Transverse colon (tissue), 4 donors: Measurements from ENCODE around the gene SDS. TPM values are rescaled to one million over a fixed set of nuclear protein-coding genes. Genes with fewer than 3 reads are reported as not detected.

Experiments used
- DNase-seq: peaks from one replicate; pipeline ENCODE4 v3.0.0-alpha.2; 2019
- H3K27ac ChIP-seq, 4 donors: fragments of 200-600 bp; sonication (generic); 2 replicates each; pipeline ENCODE4 v1.5.1; 2016 to 2018; ENCODE audit warnings: inconsistent platforms in 4 of 4
- H3K27me3 ChIP-seq: fragments of 200-600 bp; sonication (generic); 2 replicates; pipeline ENCODE4 v1.5.1; 2017; ENCODE audit warnings: inconsistent platforms
- H3K36me3 ChIP-seq, 4 donors: fragments of 200-600 bp; sonication (generic); 2 replicates each; pipeline ENCODE4 v1.5.1; 2017 to 2019; ENCODE audit warnings: inconsistent platforms in 4 of 4
- H3K4me1 ChIP-seq, 4 donors: fragments of 200-600 bp; sonication (generic); 2 replicates each; pipeline ENCODE4 v1.5.1; 2017 to 2020; ENCODE audit warnings: inconsistent platforms in 4 of 4
- H3K4me3 ChIP-seq, 4 donors: fragments of 200-600 bp; sonication (generic); 1 replicate in 1 of 4; 2 replicates in 3 of 4; pipeline versions ENCODE4 v1.5.1 to v1.6.1; 2017 to 2019; ENCODE audit warnings: inconsistent platforms in 4 of 4
- H3K9me3 ChIP-seq, 2 donors: fragments of 200-600 bp; sonication (generic); 2 replicates each; pipeline ENCODE4 v1.5.1; 2017 to 2019; ENCODE audit warnings: inconsistent platforms in 2 of 2
- CTCF ChIP-seq, 5 experiments: fragments of 200-600 bp in 3 of 5; fragments of 450-650 bp in 2 of 5; sonication (generic) in 3 of 5; IDR thresholded peaks; 1 replicate in 2 of 5; 2 replicates in 3 of 5; pipeline ENCODE4 v1.5.1; 2016 to 2017; ENCODE audit warnings: antibody characterized with exemption in 5 of 5, inconsistent platforms in 3 of 5, mild to moderate bottlenecking in 2 of 5, moderate library complexity in 1 of 5
- EP300 ChIP-seq: sonication (generic); formaldehyde crosslinking; IDR thresholded peaks from one replicate; pipeline ENCODE4 v1.6.1; 2017; ENCODE audit warnings: antibody characterized with exemption, low read depth
- POLR2A ChIP-seq: fragments of 450-650 bp; IDR thresholded peaks from one replicate; pipeline ENCODE4 v1.6.1; 2016; ENCODE audit warnings: antibody characterized with exemption, mild to moderate bottlenecking, moderate library complexity
- POLR2AphosphoS5 ChIP-seq, 3 donors: sonication (generic); formaldehyde crosslinking; IDR thresholded peaks; one replicate each; pipeline ENCODE4 v1.6.1; 2016; ENCODE audit warnings: antibody characterized with exemption in 3 of 3
- WGBS, 2 donors: methylation state at CpG; one replicate each; pipeline ENCODE4 v1.1.5; 2018; ENCODE audit warnings: low coverage in 1 of 2; 5-methylcytosine and 5-hydroxymethylcytosine counted together
- in situ Hi-C, 4 donors: fragments of 200-750 bp; cut with MboI; loops; one replicate each; pipeline versions ENCODE4 v1.15.0 to v1.15.1; 2017; ENCODE audit warnings: low sequenced_read_pairs in 3 of 4, low pct_ligation_motif_present in 1 of 4, low pct_unique_long_range_greater_than_20kb in 1 of 4
- intact Hi-C: fragments of 100-400 bp; cut with DNase I; formaldehyde crosslinking; loops from one replicate; pipeline ENCODE4 v1.15.1; 2023; ENCODE audit warnings: low total_unique reads
- total RNA-seq, 4 donors: library from RNA; depleted of rRNA; stranded (reverse); fragments of >200 nt; gene quantifications; one replicate each; pipeline ENCODE4 v1.1.0, GENCODE V29; 2016

SDS gene
- total RNA-seq, 4 donors from 2014 or later: 1.2 to 7.1 (median 5.7) TPM; not detected in 1

DNA sequence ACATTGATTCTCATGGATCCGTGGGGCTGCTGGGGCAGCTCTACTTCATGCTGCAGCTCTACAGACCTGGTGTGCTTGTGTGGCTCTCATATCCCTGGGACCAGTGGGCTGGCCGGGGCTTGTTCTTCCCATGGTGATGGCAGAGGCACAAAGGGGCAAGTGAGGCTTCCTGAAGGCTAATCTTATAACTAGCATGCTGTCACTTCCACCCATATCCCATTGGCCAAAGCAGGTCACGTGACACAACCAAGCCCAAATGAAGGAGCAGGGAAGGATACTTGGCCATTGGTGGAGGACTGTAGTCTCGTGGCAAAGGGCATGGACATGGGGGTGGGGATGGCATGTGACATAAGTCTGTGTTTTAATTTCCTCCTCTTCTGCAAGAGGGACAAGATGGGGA is 35.4 kb downstream of the SDS start:
- intact Hi-C loops: loop anchor here (10.0 kb wide), 1 partner anchor 174 kb away; no protein-coding TSS in a partner anchor
- H3K36me3 ChIP-seq: no peaks in the 10 kb centered on the region

DNA sequence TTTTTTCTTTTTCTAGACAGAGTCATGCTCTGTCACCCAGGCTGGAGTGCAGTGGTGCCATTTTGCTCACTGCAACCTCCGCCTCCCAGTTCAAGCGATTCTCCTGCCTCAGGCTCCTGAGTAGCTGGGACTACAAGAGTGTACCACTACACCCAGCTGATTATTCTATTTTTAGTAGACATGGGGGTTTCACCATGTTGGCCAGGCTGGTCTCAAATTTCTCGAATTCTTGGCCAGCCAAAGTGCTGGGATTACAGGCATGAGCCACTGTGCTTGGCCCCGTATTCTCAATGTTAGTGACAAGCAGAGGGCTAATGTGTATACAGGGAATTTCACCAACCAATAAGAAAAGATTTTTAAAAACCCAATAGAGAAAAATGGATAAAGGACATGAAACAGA is 36.9 kb downstream of the SDS start:
- intact Hi-C loops (loop anchor here (10.0 kb wide), 1 partner anchor 172 kb away; no protein-coding TSS in a partner anchor), in situ Hi-C loops (no loop called here)
- WGBS, 2 donors: 93% methylated on average over 4 of the region's 4 CpGs; no CpG with 5 or more reads in 1 of the 2 donors
- no peak overlapping the region for H3K4me3 ChIP-seq
- H3K9me3 ChIP-seq: no peaks in the 10 kb centered on the region
- no peak overlapping the region for H3K27ac ChIP-seq
- no peaks in the 10 kb centered on the region for H3K27me3 ChIP-seq
- no peaks in the 10 kb centered on the region for H3K36me3 ChIP-seq
- H3K4me1 ChIP-seq: no peaks in the 10 kb centered on the region
- DNase-seq: no peak
- no peak for TF ChIP-seq POLR2AphosphoS5 (IDR thresholded peaks at IDR 0.05)
- no peak for TF ChIP-seq POLR2A
- no peak for TF ChIP-seq EP300
- TF ChIP-seq CTCF (IDR thresholded peaks at IDR 0.05): no peak

More for the DNA sequence above, 35.4 kb downstream of the SDS start:
- DNase-seq: no peak
- no peaks in the 10 kb centered on the region for H3K4me1 ChIP-seq
- 80 to 94% methylated on average over 1 to 4 of the region's 4 CpGs for WGBS, 2 donors
- no peak overlapping the region for H3K4me3 ChIP-seq
- no peak overlapping the region for H3K27ac ChIP-seq
- in situ Hi-C loops: no loop called here
- no peaks in the 10 kb centered on the region for H3K9me3 ChIP-seq
- H3K27me3 ChIP-seq: no peaks in the 10 kb centered on the region
- TF ChIP-seq POLR2AphosphoS5 (IDR thresholded peaks at IDR 0.05): no peak
- no peak for TF ChIP-seq CTCF (IDR thresholded peaks at IDR 0.05)
- no peak for TF ChIP-seq POLR2A
- TF ChIP-seq EP300: no peak

DNA sequence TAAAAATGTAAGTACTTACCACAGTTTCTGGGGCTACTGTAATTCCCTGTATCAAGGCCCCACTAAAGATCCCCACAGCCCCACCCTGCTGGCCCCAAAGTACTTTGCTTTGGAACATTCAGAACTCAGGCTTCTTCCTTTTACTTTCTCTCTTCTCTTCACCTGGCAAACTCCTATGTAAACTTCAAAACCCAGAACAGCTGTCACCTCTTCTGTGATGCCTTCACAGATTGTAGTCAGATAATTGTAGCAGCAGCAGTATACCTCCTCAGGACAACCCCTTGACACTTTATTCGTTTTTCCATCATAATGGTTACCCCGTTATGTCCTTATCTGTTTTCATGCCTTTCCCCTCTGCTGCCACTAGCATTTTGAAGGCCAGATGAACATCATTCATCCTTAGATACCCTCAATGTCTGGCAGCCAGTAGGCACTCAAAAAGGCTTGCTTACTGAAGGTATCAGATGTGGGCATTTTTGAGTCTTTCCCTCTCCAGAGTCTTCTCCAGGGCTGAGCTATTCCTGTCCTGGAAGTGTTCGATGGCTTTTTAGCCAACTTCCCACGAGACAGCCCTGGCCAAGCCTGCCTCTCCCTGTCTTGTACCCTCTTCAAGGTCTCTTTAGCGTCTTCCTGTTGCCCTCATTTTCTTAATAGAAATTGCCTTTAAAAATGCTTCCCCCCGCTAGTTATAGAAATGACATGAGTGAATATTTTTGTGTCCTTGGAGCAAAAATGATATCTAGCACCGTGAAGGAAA is 37.9 kb downstream of the SDS start:
- Histone ChIP-seq H3K27ac (no peak overlapping the region), H3K9me3 (no peaks in the 10 kb centered on the region), H3K27me3 (no peaks in the 10 kb centered on the region), H3K4me1 (no peaks in the 10 kb centered on the region), H3K4me3 (no peak overlapping the region), H3K36me3 (no peaks in the 10 kb centered on the region)
- in situ Hi-C loops (no loop called here), intact Hi-C loops (loop anchor here (10.0 kb wide), 1 partner anchor 171 kb away; no protein-coding TSS in a partner anchor)
- no peak for TF ChIP-seq POLR2A
- no peak for TF ChIP-seq EP300
- no peak for TF ChIP-seq CTCF (IDR thresholded peaks at IDR 0.05)
- no peak for TF ChIP-seq POLR2AphosphoS5 (IDR thresholded peaks at IDR 0.05)
- DNase-seq: no peak
- WGBS, 2 donors: 89 to 95% methylated on average over 7 of the region's 7 CpGs

GRCh38 chr12:113364698-113365097 is 39.0 kb downstream of the SDS start:
- Histone ChIP-seq H3K27ac (no peak overlapping the region), H3K4me3 (no peak overlapping the region), H3K36me3 (no peaks in the 10 kb centered on the region), H3K4me1 (peaks cover 0 to 6% (median 2%) of the 10 kb centered on the region in 4 donors), H3K27me3 (no peaks in the 10 kb centered on the region), H3K9me3 (no peaks in the 10 kb centered on the region)
- no peak for TF ChIP-seq EP300
- TF ChIP-seq POLR2AphosphoS5 (IDR thresholded peaks at IDR 0.05): no peak
- TF ChIP-seq POLR2A: no peak
- no peak for TF ChIP-seq CTCF (IDR thresholded peaks at IDR 0.05)
- WGBS, 2 donors: 90 to 96% methylated on average over 3 to 5 of the region's 5 CpGs
- in situ Hi-C loops: no loop called here
- intact Hi-C loops: loop anchor here (10.0 kb wide), 1 partner anchor 170 kb away; no protein-coding TSS in a partner anchor
- DNase-seq: no peak
